Breast epithelium (tissue), 3 donors: Measurements from ENCODE around the gene PTGR3.

Source experiments
- POLR2AphosphoS5 ChIP-seq, 3 donors: sonication (generic); formaldehyde crosslinking; IDR thresholded peaks; one replicate each; pipeline ENCODE4 v1.6.1; 2017; ENCODE audit warnings: antibody characterized with exemption in 3 of 3
- TF ChIP-seq, protein P1 (sequence below), 3 donors: fragments of 450-650 bp; IDR thresholded peaks; one replicate each; pipeline ENCODE4 v1.5.1; 2016 to 2017; ENCODE audit warnings: antibody characterized with exemption in 3 of 3, mild to moderate bottlenecking in 3 of 3, moderate library complexity in 3 of 3

- TF ChIP-seq, protein P1, sequence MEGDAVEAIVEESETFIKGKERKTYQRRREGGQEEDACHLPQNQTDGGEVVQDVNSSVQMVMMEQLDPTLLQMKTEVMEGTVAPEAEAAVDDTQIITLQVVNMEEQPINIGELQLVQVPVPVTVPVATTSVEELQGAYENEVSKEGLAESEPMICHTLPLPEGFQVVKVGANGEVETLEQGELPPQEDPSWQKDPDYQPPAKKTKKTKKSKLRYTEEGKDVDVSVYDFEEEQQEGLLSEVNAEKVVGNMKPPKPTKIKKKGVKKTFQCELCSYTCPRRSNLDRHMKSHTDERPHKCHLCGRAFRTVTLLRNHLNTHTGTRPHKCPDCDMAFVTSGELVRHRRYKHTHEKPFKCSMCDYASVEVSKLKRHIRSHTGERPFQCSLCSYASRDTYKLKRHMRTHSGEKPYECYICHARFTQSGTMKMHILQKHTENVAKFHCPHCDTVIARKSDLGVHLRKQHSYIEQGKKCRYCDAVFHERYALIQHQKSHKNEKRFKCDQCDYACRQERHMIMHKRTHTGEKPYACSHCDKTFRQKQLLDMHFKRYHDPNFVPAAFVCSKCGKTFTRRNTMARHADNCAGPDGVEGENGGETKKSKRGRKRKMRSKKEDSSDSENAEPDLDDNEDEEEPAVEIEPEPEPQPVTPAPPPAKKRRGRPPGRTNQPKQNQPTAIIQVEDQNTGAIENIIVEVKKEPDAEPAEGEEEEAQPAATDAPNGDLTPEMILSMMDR (IDR thresholded peaks at IDR 0.05) = no peak
- TF ChIP-seq POLR2AphosphoS5 (IDR thresholded peaks at IDR 0.05) = no peak
Observed at GRCh38 chr18:75203416-75204268, 5.3 kb downstream of the PTGR3 start.
